NT2/D1 (cell line): ENCODE measurements around the gene CDH13.

Source experiments
- DNase-seq: peaks from one replicate; pipeline ENCODE4 v3.0.0-alpha.2; 2011; ENCODE audit warnings: low read depth, low spot score
- H3K27me3 ChIP-seq: 2 replicates; pipeline ENCODE4 v1.6.0; 2011; ENCODE audit warnings: mild to moderate bottlenecking; ENCODE audit not compliant: insufficient read length, insufficient read depth
- H3K36me3 ChIP-seq: 2 replicates; pipeline ENCODE4 v1.6.1; 2011; ENCODE audit warnings: mild to moderate bottlenecking, low read length, mixed read lengths; ENCODE audit not compliant: insufficient read depth, insufficient read length
- H3K4me1 ChIP-seq: 2 replicates; pipeline ENCODE4 v1.5.1; 2011; ENCODE audit not compliant: insufficient read depth, insufficient read length
- H3K4me3 ChIP-seq: 2 replicates; pipeline ENCODE4 v1.5.1; 2011; ENCODE audit warnings: low read depth; ENCODE audit not compliant: insufficient read length
- H3K9ac ChIP-seq: 2 replicates; pipeline ENCODE4 v1.6.0; 2011; ENCODE audit warnings: low read depth; ENCODE audit not compliant: insufficient read length
- H3K9me3 ChIP-seq: 2 replicates; pipeline ENCODE4 v1.5.1; 2011; ENCODE audit warnings: mild to moderate bottlenecking, low read length; ENCODE audit not compliant: insufficient read depth
- SUZ12 ChIP-seq: IDR thresholded peaks from 2 replicates; pipeline ENCODE4 v1.6.1; 2011; ENCODE audit not compliant: insufficient read length, insufficient read depth; ENCODE audit errors: extremely low read depth
- YY1 ChIP-seq: IDR thresholded peaks from 2 replicates; pipeline ENCODE4 v1.6.1; 2011; ENCODE audit not compliant: insufficient read length, insufficient read depth
- ZNF274 ChIP-seq: IDR thresholded peaks from 2 replicates; pipeline ENCODE4 v1.6.1; 2011; ENCODE audit warnings: mild to moderate bottlenecking, low read depth, low read length

The CDH13 gene

GRCh38 chr16:83769397-83770008 lies 1142.7 kb downstream of the CDH13 start:
- DNase-seq = peak; percentile 44
- H3K4me1 ChIP-seq = peaks cover 2% of the 10 kb centered on the region
- no peaks in the 10 kb centered on the region for H3K36me3 ChIP-seq
- no peaks in the 10 kb centered on the region for H3K27me3 ChIP-seq
- H3K9ac ChIP-seq = no peak overlapping the region
- TF ChIP-seq SUZ12 (no peak), YY1 (no peak), ZNF274 (no peak)
- H3K4me3 ChIP-seq = no peak overlapping the region
- H3K9me3 ChIP-seq = peaks cover 28% of the 10 kb centered on the region; the same call in 1 of the 2 replicates

GRCh38 chr16:83771306-83771942 lies 1144.7 kb downstream of the CDH13 start:
- no peak for TF ChIP-seq SUZ12
- TF ChIP-seq ZNF274 = no peak
- no peak for TF ChIP-seq YY1
- peaks cover 2% of the 10 kb centered on the region for H3K4me1 ChIP-seq
- no peak for DNase-seq
- H3K36me3 ChIP-seq = no peaks in the 10 kb centered on the region
- H3K9ac ChIP-seq = no peak overlapping the region
- H3K9me3 ChIP-seq = peaks cover 28% of the 10 kb centered on the region; the same call in 1 of the 2 replicates
- H3K4me3 ChIP-seq = no peak overlapping the region
- no peaks in the 10 kb centered on the region for H3K27me3 ChIP-seq

GRCh38 chr16:83772806-83773205 lies 1146.0 kb downstream of the CDH13 start:
- H3K4me3 ChIP-seq = no peak overlapping the region
- TF ChIP-seq ZNF274 (no peak), YY1 (no peak), SUZ12 (no peak)
- peaks cover 19% of the 10 kb centered on the region; the same call in 1 of the 2 replicates for H3K9me3 ChIP-seq
- H3K36me3 ChIP-seq = no peaks in the 10 kb centered on the region
- H3K27me3 ChIP-seq = no peaks in the 10 kb centered on the region
- DNase-seq = no peak
- H3K9ac ChIP-seq = no peak overlapping the region
- peaks cover 2% of the 10 kb centered on the region for H3K4me1 ChIP-seq

- Histone ChIP-seq H3K27me3 (no peaks in the 10 kb centered on the region), H3K9ac (no peak overlapping the region), H3K9me3 (peaks cover 14% of the 10 kb centered on the region; the same call in 1 of the 2 replicates), H3K4me3 (no peak overlapping the region), H3K4me1 (no peaks in the 10 kb centered on the region), H3K36me3 (no peaks in the 10 kb centered on the region)
- TF ChIP-seq YY1 (no peak), ZNF274 (no peak), SUZ12 (no peak)
- no peak for DNase-seq
These were observed 1147.3 kb downstream of the CDH13 start for GRCh38 chr16:83774066-83774465.

GRCh38 chr16:83776944-83777343 lies 1150.2 kb downstream of the CDH13 start:
- TF ChIP-seq SUZ12 (no peak), ZNF274 (no peak), YY1 (no peak)

GRCh38 chr16:83779886-83780285 lies 1153.1 kb downstream of the CDH13 start:
- DNase-seq = no peak
- H3K9ac ChIP-seq = no peak overlapping the region
- no peak for TF ChIP-seq YY1
- H3K4me1 ChIP-seq = no peaks in the 10 kb centered on the region
- no peak overlapping the region for H3K4me3 ChIP-seq
- no peaks in the 10 kb centered on the region for H3K36me3 ChIP-seq
- H3K9me3 ChIP-seq = no peaks in the 10 kb centered on the region
- no peaks in the 10 kb centered on the region for H3K27me3 ChIP-seq

More at GRCh38 chr16:83776944-83777343, 1150.2 kb downstream of the CDH13 start:
- no peaks in the 10 kb centered on the region for H3K36me3 ChIP-seq
- no peaks in the 10 kb centered on the region for H3K4me1 ChIP-seq
- no peaks in the 10 kb centered on the region for H3K27me3 ChIP-seq
- no peaks in the 10 kb centered on the region for H3K9me3 ChIP-seq
- no peak for DNase-seq
- no peak overlapping the region for H3K4me3 ChIP-seq
- H3K9ac ChIP-seq = no peak overlapping the region

- H3K4me1 ChIP-seq = no peaks in the 10 kb centered on the region
These were observed 1158.7 kb downstream of the CDH13 start for GRCh38 chr16:83785455-83785854.

More at GRCh38 chr16:83785455-83785854, 1158.7 kb downstream of the CDH13 start:
- DNase-seq = no peak
- Histone ChIP-seq H3K36me3 (no peaks in the 10 kb centered on the region), H3K9me3 (no peaks in the 10 kb centered on the region), H3K4me3 (no peak overlapping the region), H3K27me3 (no peaks in the 10 kb centered on the region), H3K9ac (no peak overlapping the region)
- TF ChIP-seq YY1 (no peak), ZNF274 (no peak), SUZ12 (no peak)
